Left ventricle myocardium inferior (tissue), 1 donor: ENCODE data around the gene DOCK8. TPM values are rescaled to one million over a fixed set of nuclear protein-coding genes. Genes with fewer than 3 reads are reported as not detected.
A peak's percentile ranks its signal among the peaks of the same experiment; 100 is the strongest.

Experiments
- DNase-seq: peaks from one replicate; pipeline ENCODE4 v3.0.0-alpha.2; 2020
- H3K27ac ChIP-seq: fragments of 200-600 bp; replicated peaks from 2 replicates; pipeline ENCODE4 v1.8.0; 2021
- H3K27me3 ChIP-seq: fragments of 200-600 bp; 2 replicates; pipeline ENCODE4 v1.8.0; 2021; ENCODE audit warnings: low read depth
- H3K36me3 ChIP-seq: fragments of 200-600 bp; 2 replicates; pipeline ENCODE4 v1.8.0; 2021
- H3K4me1 ChIP-seq: fragments of 200-600 bp; 2 replicates; pipeline ENCODE4 v1.8.0; 2021
- H3K4me3 ChIP-seq: fragments of 200-600 bp; 2 replicates; pipeline ENCODE4 v1.8.0; 2021; ENCODE audit warnings: mild to moderate bottlenecking, moderate library complexity
- H3K9me3 ChIP-seq: fragments of 200-600 bp; replicated peaks from 2 replicates; pipeline ENCODE4 v1.8.0; 2021
- intact Hi-C: fragments of 100-400 bp; cut with micrococcal nuclease; formaldehyde crosslinking; loops from one replicate; pipeline ENCODE4 v1.11.0; 2022
- total RNA-seq: library from RNA; stranded (reverse); fragmentation: NEBNext Ultra II Directional; extraction: Animal tissue kit (Norgen Biotek cat#: 25700); gene quantifications from one replicate; pipeline ENCODE4 v1.2.1, GENCODE V29; 2021
- TF ChIP-seq, protein P1 (sequence below): fragments of 200-600 bp; IDR thresholded peaks from 2 replicates; pipeline ENCODE4 v1.8.0; 2021; ENCODE audit warnings: antibody characterized with exemption, mild to moderate bottlenecking, borderline replicate concordance
- donor health status: DM: no; HTN: yes; CAD: no; lungs with severe emphysema.

DOCK8 gene
- total RNA-seq, 1 donor from 2014 or later = 3.7 TPM

DNA sequence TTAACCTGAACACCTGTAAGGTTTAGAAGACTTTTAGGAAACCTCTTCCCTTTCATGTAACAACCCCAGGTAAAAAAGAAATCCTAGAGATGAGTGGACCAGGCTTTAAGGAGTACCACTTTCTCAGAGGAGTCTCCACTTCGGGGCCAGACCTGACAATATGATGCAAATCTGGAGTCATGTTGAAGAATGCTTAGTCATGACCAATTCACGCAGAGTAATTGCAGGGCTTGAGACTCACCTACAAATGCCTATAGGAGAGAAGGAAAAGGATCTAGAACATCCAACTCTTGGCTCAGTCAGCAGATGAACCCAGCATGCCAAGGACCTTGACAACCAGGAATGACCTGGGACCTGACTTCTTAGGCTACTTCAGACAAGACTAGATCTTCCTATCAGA is 235.4 kb downstream of the DOCK8 start:
- Histone ChIP-seq H3K4me1 (peaks cover 3% of the 10 kb centered on the region), H3K9me3 (no peaks in the 10 kb centered on the region), H3K27me3 (no peaks in the 10 kb centered on the region), H3K4me3 (no peak overlapping the region), H3K36me3 (no peaks in the 10 kb centered on the region), H3K27ac (no peak overlapping the region)
- DNase-seq = no peak
- intact Hi-C loops = no loop called here
- TF ChIP-seq, protein P1, sequence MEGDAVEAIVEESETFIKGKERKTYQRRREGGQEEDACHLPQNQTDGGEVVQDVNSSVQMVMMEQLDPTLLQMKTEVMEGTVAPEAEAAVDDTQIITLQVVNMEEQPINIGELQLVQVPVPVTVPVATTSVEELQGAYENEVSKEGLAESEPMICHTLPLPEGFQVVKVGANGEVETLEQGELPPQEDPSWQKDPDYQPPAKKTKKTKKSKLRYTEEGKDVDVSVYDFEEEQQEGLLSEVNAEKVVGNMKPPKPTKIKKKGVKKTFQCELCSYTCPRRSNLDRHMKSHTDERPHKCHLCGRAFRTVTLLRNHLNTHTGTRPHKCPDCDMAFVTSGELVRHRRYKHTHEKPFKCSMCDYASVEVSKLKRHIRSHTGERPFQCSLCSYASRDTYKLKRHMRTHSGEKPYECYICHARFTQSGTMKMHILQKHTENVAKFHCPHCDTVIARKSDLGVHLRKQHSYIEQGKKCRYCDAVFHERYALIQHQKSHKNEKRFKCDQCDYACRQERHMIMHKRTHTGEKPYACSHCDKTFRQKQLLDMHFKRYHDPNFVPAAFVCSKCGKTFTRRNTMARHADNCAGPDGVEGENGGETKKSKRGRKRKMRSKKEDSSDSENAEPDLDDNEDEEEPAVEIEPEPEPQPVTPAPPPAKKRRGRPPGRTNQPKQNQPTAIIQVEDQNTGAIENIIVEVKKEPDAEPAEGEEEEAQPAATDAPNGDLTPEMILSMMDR = no peak

DNA sequence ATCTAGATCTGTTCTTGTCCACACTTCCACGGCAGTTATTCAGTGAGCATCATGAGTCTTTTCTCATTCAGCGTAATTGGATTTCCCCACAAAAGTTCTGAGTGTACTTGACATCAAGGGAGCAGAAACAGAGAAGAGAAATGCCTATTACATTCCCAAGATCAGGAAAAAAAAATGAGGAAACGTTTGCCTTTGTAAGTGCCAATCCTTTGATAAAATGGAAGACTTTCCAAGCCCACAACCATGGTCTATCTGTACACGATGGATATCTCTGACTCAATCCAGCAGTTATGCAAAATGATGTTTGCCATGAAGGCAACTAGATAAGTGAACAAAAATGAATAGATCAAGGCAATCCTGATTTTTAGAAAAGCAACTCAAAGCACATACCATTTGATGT is 235.9 kb downstream of the DOCK8 start:
- Histone ChIP-seq H3K27me3 (no peaks in the 10 kb centered on the region), H3K9me3 (no peaks in the 10 kb centered on the region), H3K36me3 (no peaks in the 10 kb centered on the region), H3K4me1 (no peaks in the 10 kb centered on the region), H3K27ac (no peak overlapping the region), H3K4me3 (no peak overlapping the region)
- TF ChIP-seq, protein P1 = no peak
- no peak for DNase-seq
- intact Hi-C loops = no loop called here

DNA sequence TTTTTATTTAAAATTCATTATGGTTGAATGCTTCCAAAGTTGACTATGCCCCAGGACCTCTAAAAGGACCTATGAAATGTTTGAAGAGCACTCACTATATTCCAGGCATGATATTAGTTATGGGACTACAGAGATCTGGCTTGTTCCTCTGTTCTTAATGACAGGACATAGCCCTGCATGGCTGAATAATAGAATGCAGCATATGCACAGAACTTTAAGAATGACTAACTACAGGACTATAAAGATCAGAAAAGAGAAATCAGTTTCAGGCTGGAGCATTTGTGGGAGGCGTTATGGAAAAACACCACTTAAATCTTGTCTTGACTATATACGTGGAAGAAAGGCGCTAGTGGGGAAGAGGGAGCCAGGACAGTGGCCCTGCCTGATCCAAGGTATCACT is 239.2 kb downstream of the DOCK8 start:
- Histone ChIP-seq H3K36me3 (no peaks in the 10 kb centered on the region), H3K27ac (no peak overlapping the region), H3K4me1 (peaks cover 17% of the 10 kb centered on the region), H3K27me3 (no peaks in the 10 kb centered on the region), H3K4me3 (no peak overlapping the region), H3K9me3 (no peaks in the 10 kb centered on the region)
- intact Hi-C loops = no loop called here
- TF ChIP-seq, protein P1 = no peak
- DNase-seq = no peak

DNA sequence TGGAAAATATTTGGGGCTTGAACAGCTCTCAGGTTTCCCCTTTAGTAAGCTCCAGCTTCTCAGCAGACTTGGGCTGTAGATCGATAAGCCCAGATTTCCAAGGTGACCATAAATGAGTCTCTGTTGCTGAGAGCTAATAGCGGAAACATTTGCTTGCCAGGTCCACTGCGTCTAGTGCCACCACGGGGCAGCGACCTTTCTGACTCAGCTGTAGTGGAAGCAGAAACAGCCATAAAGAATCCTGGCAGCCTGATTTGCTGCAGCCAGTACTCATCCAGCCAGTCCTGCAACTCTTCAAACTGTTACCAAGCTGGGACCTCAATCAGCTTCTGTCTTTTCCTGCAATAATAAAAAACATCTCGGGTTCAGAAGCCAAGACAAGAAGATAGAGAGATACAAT is 241.7 kb downstream of the DOCK8 start:
- Histone ChIP-seq H3K36me3 (no peaks in the 10 kb centered on the region), H3K27me3 (no peaks in the 10 kb centered on the region), H3K27ac (peak overlapping the region; percentile 80), H3K4me3 (peak overlapping the region; percentile 26), H3K9me3 (no peaks in the 10 kb centered on the region), H3K4me1 (peaks cover 26% of the 10 kb centered on the region)
- TF ChIP-seq, protein P1 = no peak
- intact Hi-C loops = no loop called here
- peak; percentile 51 for DNase-seq

DNA sequence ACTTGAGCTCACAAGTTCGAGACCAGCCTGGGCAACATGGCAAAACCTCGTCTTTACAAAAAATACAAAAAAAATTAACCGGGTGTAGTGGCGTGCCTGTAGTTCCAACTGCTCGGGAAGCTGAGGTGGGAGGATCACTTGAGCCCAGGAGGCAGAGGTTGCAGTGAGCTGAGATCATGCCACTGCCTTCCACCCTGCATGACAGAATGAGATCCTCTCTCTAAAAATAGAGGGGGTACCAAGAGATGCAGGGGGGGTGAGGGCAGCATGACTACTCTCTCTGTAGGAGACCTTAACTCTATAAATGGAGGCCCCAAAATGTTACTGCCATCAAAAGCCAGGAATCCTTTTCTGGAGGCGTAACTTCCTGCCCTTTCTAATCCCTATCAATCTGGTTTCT is 243.9 kb downstream of the DOCK8 start:
- Histone ChIP-seq H3K4me3 (no peak overlapping the region), H3K9me3 (no peaks in the 10 kb centered on the region), H3K36me3 (no peaks in the 10 kb centered on the region), H3K4me1 (peaks cover 26% of the 10 kb centered on the region), H3K27me3 (no peaks in the 10 kb centered on the region), H3K27ac (no peak overlapping the region)
- intact Hi-C loops = no loop called here
- TF ChIP-seq, protein P1 = no peak
- DNase-seq = no peak
